Motor neuron (in vitro differentiated cells): ENCODE results near the gene SNX8. TPM values are rescaled to one million over a fixed set of nuclear protein-coding genes. Genes with fewer than 3 reads are reported as not detected.

Experiments
- ATAC-seq, 8 experiments: fragments of 200-7000 bp; cut with Tn5 transposase; replicated peaks in 6 of 8; 2 replicates each; pipeline ENCODE4 v1.8.0; 2021; ENCODE audit warnings: mild to moderate bottlenecking in 8 of 8, moderate library complexity in 8 of 8
- H3K27ac ChIP-seq, 2 donors: fragments of 250-450 bp; sonication (Bioruptor Pico); 2 replicates each; pipeline ENCODE4 v1.9.0; 2021; ENCODE audit warnings: antibody characterized with exemption in 2 of 2, mild to moderate bottlenecking in 2 of 2, moderate library complexity in 1 of 2
- H3K4me1 ChIP-seq, 2 donors: fragments of 250-450 bp; sonication (Bioruptor Pico); replicated peaks in 1 of 2; 2 replicates each; pipeline ENCODE4 v1.6.1; 2021; ENCODE audit warnings: antibody characterized with exemption in 2 of 2, mild to moderate bottlenecking in 2 of 2, moderate library complexity in 1 of 2
- H3K4me3 ChIP-seq, 5 donors: fragments of 250-450 bp; sonication (Bioruptor Pico); 2 replicates each; pipeline ENCODE4 v1.9.0; 2021; ENCODE audit warnings: antibody characterized with exemption in 5 of 5, mild to moderate bottlenecking in 5 of 5, moderate library complexity in 4 of 5
- WGBS, 10 experiments: fragments of 450-650 bp; shearing (Covaris generic); methylation state at CpG; one replicate each; pipeline ENCODE4 v1.0.0; 2022; 5-methylcytosine and 5-hydroxymethylcytosine counted together
- in situ Hi-C, 9 experiments: fragments of 400-800 bp; cut with MboI; loops; one replicate each; pipeline ENCODE4 v1.15.0; 2021; ENCODE audit warnings: low sequenced_read_pairs in 9 of 9, low pct_unique_long_range_greater_than_20kb in 2 of 9; ENCODE audit not compliant: unreplicated experiment in 9 of 9
- total RNA-seq, 8 experiments: library from RNA; unstranded; fragments of 300-600 nt; gene quantifications; 2 replicates each; pipeline versions ENCODE4 v1.2.3 to v1.2.4, GENCODE V29; 2022

SNX8 gene, protein sequence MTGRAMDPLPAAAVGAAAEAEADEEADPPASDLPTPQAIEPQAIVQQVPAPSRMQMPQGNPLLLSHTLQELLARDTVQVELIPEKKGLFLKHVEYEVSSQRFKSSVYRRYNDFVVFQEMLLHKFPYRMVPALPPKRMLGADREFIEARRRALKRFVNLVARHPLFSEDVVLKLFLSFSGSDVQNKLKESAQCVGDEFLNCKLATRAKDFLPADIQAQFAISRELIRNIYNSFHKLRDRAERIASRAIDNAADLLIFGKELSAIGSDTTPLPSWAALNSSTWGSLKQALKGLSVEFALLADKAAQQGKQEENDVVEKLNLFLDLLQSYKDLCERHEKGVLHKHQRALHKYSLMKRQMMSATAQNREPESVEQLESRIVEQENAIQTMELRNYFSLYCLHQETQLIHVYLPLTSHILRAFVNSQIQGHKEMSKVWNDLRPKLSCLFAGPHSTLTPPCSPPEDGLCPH
- 10 to 100 TPM in 1 of 8 experiments, 1 to 10 TPM in 7; 2.8 to 10.3 (median 6.9) TPM for total RNA-seq

DNA sequence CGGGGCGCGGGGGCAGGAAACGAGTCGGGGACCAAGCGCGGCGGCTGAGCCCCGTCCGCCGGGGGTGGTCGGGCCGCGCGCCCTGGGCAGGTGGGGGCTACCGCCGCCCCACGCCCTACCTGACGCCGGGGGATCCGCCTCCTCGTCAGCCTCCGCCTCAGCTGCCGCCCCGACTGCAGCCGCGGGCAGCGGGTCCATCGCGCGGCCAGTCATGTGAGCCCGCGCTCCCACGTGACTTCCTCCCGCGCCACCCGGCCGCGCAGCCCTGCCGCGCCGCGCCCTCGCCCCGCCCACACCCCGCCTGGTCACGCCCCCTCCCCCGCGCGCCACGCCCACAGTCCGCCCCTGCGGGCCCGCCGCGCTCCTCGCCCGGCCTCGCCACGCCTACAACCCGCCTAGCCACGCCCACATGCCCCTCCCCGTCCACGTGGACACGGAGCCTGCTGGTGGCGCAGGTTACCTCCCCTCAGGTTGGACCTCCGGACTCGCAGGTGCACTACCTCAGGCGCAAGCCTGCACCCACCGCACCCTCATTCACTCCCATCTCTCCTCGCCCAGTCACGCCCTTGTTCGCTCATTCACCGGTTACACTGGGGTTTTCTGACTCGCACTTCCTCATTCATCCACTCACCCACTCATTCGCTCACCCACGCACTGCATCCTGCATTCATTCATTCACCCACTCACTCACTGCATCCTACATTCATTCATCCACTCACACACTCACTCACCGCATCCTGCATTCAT lies at the start of gene SNX8:
Gene SNX8 (minus strand): TSS at position 233 of the 747 bp plus-strand sequence. CDS start 20 bp downstream, at position 213.
- peak; percentile 90 to 98 (median 96) for ATAC-seq
- in situ Hi-C loops: no loop called here
- WGBS, 10 experiments: 0 to 50% (median 11%) methylated on average over 1 to 8 of the region's 78 CpGs; no CpG with 5 or more reads in 1 of the 10 experiments
- H3K27ac ChIP-seq: peak within 1 kb of the TSS in 1 of 2 donors; percentile 5
- H3K4me3 ChIP-seq: peak within 1 kb of the TSS; percentile 57 to 88 (median 65)
- H3K4me1 ChIP-seq: peaks cover 0 to 3% of the 10 kb centered on the region in 2 donors

DNA sequence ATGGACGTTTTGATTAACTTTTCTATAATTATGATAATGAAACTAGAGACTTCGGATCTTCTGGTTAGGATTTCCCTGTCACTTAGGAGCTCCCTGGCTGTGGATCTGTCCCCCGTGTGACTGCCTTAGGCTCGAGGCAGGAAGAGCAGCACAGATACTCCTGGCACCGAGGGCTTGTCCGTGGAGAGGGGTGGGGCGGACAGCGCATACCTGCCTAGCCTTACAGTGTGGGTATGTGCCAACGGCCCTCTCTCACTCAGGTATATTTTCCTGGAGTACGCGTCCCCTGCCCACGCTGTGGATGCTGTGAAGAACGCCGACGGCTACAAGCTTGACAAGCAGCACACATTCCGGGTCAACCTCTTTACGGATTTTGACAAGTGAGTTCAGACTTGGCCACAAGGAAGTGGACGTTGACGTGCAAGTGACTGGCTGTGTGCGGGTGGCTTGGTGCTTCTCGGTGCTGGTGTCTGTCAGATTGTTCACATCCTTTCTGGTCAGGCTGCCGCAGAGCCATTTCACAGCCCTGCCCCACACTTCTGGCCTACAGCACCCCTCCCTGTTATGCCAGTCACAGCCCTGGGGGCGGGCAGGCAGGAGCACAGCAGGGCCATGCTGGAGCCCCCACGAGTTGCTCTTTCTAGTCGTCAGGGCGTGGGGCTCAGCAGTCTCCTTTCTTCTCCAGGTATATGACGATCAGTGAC lies 48.3 kb upstream of the SNX8 start:
- H3K4me3 ChIP-seq: no peak overlapping the region

DNA sequence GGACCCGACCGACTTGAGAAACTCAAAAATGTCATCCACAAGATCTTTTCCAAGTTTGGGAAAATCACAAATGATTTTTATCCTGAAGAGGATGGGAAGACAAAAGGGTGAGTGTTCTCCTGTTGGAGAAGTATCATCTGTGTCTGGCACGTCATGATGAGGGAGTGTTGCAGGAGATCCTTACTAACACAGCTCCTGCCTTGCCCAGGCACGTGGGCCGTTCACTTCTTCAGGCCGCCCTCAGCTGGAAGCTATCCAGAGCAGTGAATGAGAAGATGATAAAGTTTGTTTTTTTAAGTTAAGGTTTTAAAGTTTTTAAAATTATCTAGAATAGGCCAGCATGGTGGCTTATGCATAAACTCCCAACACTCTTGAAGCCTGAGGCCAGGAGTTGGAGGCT lies 46.6 kb upstream of the SNX8 start:
- ATAC-seq: peak in 1 of 8 experiments; percentile 31
- 86 to 100% (median 96%) methylated on average over 1 to 6 of the region's 6 CpGs; no CpG with 5 or more reads in 3 of the 10 experiments for WGBS, 10 experiments
- H3K4me1 ChIP-seq: peaks cover 10 to 14% of the 10 kb centered on the region in 2 donors
- H3K27ac ChIP-seq: no peak overlapping the region
- in situ Hi-C loops: no loop called here
- no peak overlapping the region for H3K4me3 ChIP-seq

More for the DNA sequence above, 48.3 kb upstream of the SNX8 start:
- WGBS, 10 experiments: 60 to 100% (median 92%) methylated on average over 1 to 23 of the region's 27 CpGs; no CpG with 5 or more reads in 3 of the 10 experiments
- no peak for ATAC-seq
- in situ Hi-C loops: no loop called here
- H3K4me1 ChIP-seq: peaks cover 0 to 5% of the 10 kb centered on the region in 2 donors
- H3K27ac ChIP-seq: no peak overlapping the region

DNA sequence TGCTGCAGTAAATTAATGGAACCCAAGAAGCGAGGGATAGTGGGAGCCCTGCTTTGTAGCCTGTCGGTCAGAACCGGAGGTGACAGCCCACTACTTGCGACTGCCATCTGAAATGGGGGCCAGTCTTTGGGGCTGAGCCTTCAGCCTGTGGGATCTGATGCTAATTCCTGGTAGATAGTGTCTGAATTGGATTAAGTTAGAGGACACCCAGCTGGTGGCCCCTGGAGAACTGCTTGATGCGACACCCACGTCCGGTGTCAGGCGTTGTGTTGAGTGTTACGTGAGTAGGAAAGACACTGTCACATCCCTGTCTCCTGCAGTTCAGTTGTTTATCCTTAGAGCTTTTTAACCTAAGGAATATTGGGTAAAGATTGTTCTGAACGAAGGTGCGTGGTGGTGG lies 45.4 kb upstream of the SNX8 start:
- Histone ChIP-seq H3K27ac (no peak overlapping the region), H3K4me1 (peaks cover 11 to 14% of the 10 kb centered on the region in 2 donors), H3K4me3 (no peak overlapping the region)
- no peak for ATAC-seq
- in situ Hi-C loops: no loop called here
- WGBS, 10 experiments: 80 to 100% (median 91%) methylated on average over 1 to 8 of the region's 11 CpGs; no CpG with 5 or more reads in 3 of the 10 experiments

DNA sequence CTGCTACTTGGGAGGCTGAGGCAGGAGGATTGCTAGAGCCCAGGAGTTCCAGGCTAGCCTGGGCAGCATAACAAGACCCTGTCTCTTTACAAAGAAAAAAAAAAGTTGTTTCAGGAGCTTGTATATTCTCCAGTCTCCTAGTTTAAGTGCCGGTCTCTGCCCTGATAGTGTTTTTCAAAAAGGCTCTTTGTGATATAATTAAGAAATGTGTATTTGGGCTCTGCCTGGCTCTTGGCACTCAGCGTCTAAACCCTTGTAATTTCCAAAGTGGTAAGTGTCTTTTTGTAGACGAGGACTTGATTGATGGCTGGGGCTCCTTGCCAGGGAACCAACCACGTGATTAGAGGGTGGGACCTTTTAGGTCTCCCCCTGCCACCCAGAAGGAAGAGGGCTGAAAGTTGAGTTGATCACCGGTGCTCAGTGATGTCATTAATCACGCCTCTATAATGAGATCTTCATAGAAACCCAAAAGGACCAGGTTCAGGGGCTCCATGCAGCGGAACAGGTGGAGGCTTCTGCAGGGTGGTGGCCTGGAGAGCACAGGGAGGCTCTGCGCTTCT lies 44.8 kb upstream of the SNX8 start:
- in situ Hi-C loops: no loop called here
- H3K27ac ChIP-seq: no peak overlapping the region
- H3K4me1 ChIP-seq: peaks cover 11 to 14% of the 10 kb centered on the region in 2 donors
- no peak overlapping the region for H3K4me3 ChIP-seq
- WGBS, 10 experiments: 0 to 80% (median 75%) methylated on average over 1 to 8 of the region's 8 CpGs; no CpG with 5 or more reads in 3 of the 10 experiments
- no peak for ATAC-seq

DNA sequence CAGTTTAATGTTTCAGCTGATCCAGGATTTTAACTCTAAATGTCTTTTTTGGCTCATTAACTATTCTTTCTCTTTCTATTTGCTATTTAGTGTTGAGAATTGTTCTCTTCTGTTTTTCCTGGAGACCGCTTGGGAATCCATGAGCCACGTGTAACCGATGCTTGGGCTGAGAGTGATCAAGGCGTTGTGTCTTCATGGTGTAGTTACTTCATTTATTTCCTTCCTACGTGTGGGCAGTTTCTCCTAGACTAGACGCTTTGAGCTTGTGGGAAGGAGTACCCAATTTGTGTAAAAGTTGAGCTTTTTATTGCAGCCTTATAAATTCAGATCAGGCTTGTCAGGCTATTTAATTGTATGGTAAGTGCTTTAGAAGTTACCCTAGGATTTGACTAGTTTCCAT lies 43.3 kb upstream of the SNX8 start:
- ATAC-seq: no peak
- Histone ChIP-seq H3K4me1 (peaks cover 11 to 18% of the 10 kb centered on the region in 2 donors), H3K4me3 (no peak overlapping the region), H3K27ac (no peak overlapping the region)
- 28 to 100% (median 87%) methylated on average over 3 to 6 of the region's 6 CpGs for WGBS, 10 experiments
- in situ Hi-C loops: no loop called here

DNA sequence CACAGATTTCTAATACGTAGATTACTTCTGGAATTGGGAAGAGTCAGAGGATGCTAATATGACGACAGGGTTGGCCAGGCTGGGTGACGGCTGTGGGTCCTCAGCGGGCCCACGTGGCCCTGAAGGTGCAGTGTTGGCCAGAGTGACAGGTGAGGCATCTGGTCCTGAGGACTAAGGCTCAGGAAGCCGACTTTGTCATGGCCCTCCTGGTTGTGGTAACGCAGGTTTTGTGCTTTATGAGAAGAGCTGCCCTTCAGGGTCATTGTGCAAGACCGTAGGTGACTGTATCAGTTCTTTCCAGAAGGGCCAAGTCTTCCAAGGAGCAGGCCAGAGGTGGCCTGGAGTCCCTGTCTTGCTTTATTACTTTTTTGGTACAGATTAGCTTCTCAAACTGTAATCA lies 42.9 kb upstream of the SNX8 start:
- 60 to 100% (median 86%) methylated on average over 1 to 7 of the region's 8 CpGs; no CpG with 5 or more reads in 1 of the 10 experiments for WGBS, 10 experiments
- H3K27ac ChIP-seq: no peak overlapping the region
- in situ Hi-C loops: no loop called here
- H3K4me3 ChIP-seq: no peak overlapping the region
- ATAC-seq: no peak
- peaks cover 11 to 18% of the 10 kb centered on the region in 2 donors for H3K4me1 ChIP-seq

DNA sequence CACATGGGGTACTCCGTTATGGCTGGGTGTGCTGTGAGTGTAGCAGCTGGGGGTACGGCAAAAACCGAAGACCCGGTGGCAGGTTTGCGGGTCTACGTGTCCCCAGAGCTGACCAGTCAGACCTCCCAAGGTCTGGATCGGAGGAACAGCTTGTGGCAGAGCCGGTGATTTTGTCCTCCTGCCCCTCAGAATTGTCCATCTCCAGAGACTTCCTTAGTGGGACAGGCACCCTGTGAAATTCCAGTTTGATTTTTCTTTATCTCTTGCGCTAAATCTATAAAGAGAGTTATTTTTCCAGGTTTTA lies 41.4 kb upstream of the SNX8 start:
- ATAC-seq: peak in 1 of 8 experiments; percentile 0
- H3K4me1 ChIP-seq: peaks cover 11 to 18% of the 10 kb centered on the region in 2 donors
- whole genome bisulfite sequencing, 10 experiments: 0 to 50% (median 11%) methylated on average over 1 to 9 of the region's 9 CpGs; no CpG with 5 or more reads in 1 of the 10 experiments
- peak overlapping the region; percentile 59 to 89 (median 75) for H3K4me3 ChIP-seq
- peak overlapping the region in 1 of 2 donors; percentile 100 for H3K27ac ChIP-seq
- in situ Hi-C loops: no loop called here

DNA sequence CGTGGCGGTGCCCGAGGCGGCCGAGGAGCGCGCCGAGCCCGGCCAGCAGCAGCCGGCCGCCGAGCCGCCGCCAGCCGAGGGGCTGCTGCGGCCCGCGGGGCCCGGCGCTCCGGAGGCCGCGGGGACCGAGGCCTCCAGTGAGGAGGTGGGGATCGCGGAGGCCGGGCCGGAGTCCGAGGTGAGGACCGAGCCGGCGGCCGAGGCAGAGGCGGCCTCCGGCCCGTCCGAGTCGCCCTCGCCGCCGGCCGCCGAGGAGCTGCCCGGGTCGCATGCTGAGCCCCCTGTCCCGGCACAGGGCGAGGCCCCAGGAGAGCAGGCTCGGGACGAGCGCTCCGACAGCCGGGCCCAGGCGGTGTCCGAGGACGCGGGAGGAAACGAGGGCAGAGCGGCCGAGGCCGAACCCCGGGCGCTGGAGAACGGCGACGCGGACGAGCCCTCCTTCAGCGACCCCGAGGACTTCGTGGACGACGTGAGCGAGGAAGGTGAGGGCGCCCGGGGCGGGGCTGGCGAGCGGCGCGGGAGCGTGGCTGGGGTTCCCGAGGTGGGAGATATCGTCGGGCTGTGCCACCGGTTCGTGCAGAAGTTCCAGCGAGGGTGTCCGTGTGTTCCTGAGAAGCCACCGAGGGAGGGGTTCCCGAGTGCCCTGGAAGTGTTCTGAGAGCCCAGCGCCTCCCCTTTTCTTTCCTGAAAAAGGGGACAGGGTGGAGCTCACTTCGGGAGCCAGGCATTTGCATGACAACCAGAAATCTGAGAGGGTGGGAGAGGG lies 40.9 kb upstream of the SNX8 start:
- Histone ChIP-seq H3K4me3 (peak overlapping the region; percentile 59 to 89 (median 75)), H3K27ac (peak overlapping the region; percentile 100), H3K4me1 (peaks cover 11 to 18% of the 10 kb centered on the region in 2 donors)
- peak in 6 of 8 experiments; percentile 0 to 15 (median 11) for ATAC-seq
- in situ Hi-C loops: no loop called here
- 0% methylated on average over 1 to 16 of the region's 92 CpGs; no CpG with 5 or more reads in 6 of the 10 experiments for WGBS, 10 experiments

DNA sequence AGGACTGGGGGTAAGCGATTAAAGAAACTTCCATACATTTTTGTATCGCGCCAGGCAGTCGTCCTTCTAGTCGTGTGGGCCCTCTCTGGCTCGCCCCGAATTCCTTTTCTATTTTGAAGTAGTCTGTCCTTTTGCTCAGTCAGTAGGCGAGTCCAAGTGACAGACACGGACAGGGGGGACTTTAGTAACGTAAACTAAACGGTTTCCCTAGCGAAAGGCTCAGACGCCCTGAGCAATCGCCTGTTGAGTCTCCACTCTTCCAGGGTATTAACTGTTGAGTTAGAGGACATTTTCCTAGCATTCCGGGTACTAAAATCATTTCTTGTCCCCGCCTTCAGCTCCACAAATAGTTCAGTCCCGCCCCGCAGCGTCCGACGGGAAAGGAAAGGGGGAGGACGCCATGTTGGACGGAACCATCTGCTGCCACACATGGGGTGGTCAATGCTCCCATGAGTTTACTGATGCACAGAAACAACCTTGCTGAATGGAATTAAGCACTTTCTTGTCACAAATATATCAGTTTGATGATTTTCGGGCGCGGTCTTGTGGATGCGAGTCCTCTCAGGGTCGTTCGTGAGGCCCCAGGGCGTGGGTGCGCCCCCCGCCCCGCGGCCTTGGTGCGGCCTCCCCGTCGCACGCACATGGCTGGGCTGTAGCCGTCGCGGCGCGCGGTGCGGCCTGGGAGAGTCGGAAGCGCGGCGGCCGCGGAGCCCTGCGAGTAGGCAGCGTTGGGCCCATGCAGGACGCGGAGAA lies 40.1 kb upstream of the SNX8 start, which contains the start of gene EIF3B:
Gene EIF3B (plus strand): TSS at position 642 of the 753 bp plus-strand sequence. CDS start 95 bp downstream, at position 737.
- H3K4me3 ChIP-seq: peak within 1 kb of the TSS; percentile 59 to 89 (median 75)
- 0 to 12% (median 0%) methylated on average over 1 to 34 of the region's 55 CpGs; no CpG with 5 or more reads in 4 of the 10 experiments for WGBS, 10 experiments
- peak within 1 kb of the TSS; percentile 100 for H3K27ac ChIP-seq
- in situ Hi-C loops: no loop called here
- ATAC-seq: peak; percentile 76 to 89 (median 84)
- peaks cover 11 to 18% of the 10 kb centered on the region in 2 donors for H3K4me1 ChIP-seq

DNA sequence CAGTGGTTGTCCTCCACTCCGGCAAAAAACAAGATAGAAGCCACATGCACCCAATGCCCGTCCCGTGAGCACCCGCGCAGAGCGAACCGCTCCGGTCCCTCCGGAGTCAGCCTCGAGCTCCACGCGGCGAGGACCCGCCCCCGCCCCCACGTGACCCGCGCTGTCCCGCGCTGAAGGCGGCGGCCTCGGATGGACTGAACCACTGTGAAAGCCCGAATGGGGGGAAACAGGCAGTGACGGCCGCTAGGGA lies 39.6 kb upstream of the SNX8 start:
- WGBS, 10 experiments: 0% methylated on average over 3 to 6 of the region's 26 CpGs; no CpG with 5 or more reads in 7 of the 10 experiments
- peaks cover 11 to 17% of the 10 kb centered on the region in 2 donors for H3K4me1 ChIP-seq
- peak; percentile 53 to 84 (median 80) for ATAC-seq
- peak overlapping the region; percentile 59 to 89 (median 75) for H3K4me3 ChIP-seq
- peak overlapping the region; percentile 100 for H3K27ac ChIP-seq
- in situ Hi-C loops: no loop called here
